Vagina (tissue), 2 donors: ENCODE measurements around the gene COMTD1.

Experiments used
- CTCF ChIP-seq, 3 experiments: fragments of 450-650 bp in 2 of 3; fragments of 200-600 bp in 1 of 3; sonication (generic) in 1 of 3; IDR thresholded peaks; one replicate each; pipeline ENCODE4 v1.5.1; 2017 to 2019; ENCODE audit warnings: antibody characterized with exemption in 3 of 3, mild to moderate bottlenecking in 2 of 3, moderate library complexity in 2 of 3
- POLR2A ChIP-seq, 2 donors: fragments of 450-650 bp; IDR thresholded peaks; one replicate each; pipeline ENCODE4 v1.6.1; 2017; ENCODE audit warnings: antibody characterized with exemption in 2 of 2, mild to moderate bottlenecking in 2 of 2, moderate library complexity in 2 of 2
- POLR2AphosphoS5 ChIP-seq, 2 donors: sonication (generic); formaldehyde crosslinking; IDR thresholded peaks; one replicate each; pipeline ENCODE4 v1.9.0; 2017; ENCODE audit warnings: antibody characterized with exemption in 2 of 2, mild to moderate bottlenecking in 2 of 2, low read depth in 1 of 2; ENCODE audit not compliant: insufficient read depth in 1 of 2

GRCh38 chr10:75243426-75243825 lies 7.7 kb upstream of the COMTD1 start:
- TF ChIP-seq CTCF (IDR thresholded peaks at IDR 0.05): no peak
- TF ChIP-seq POLR2A (IDR thresholded peaks at IDR 0.05): no peak
- peak in 1 of 2 donors; percentile 15 for TF ChIP-seq POLR2AphosphoS5 (IDR thresholded peaks at IDR 0.05; ENCODE audit: insufficient read depth in 1 of 2, low read depth in 1 of 2)
